ENCODE results near the gene PRDM11. TPM values are rescaled to one million over a fixed set of nuclear protein-coding genes. Genes with fewer than 3 reads are reported as not detected.
A peak's percentile ranks its signal among the peaks of the same experiment; 100 is the strongest.

PRDM11 gene
- total RNA-seq, 1 donor from 2014 or later = 13.1 TPM

- Mint-ChIP-seq H3K9me3 (no peaks in the 10 kb centered on the region), H3K4me3 (no peak overlapping the region), H3K27me3 (ENCODE audit: low read depth) (peaks cover 25% of the 10 kb centered on the region), H3K36me3 (ENCODE audit: low read depth) (no peaks in the 10 kb centered on the region), H3K4me1 (peaks cover 6% of the 10 kb centered on the region), H3K27ac (ENCODE audit: unreplicated experiment) (no peak overlapping the region)
- peak; percentile 95 for TF ChIP-seq CTCF (conservative IDR thresholded peaks at IDR 0.05)
- DNase-seq (ENCODE audit: low read depth, low spot score) = peak; percentile 63
These were observed 43.4 kb upstream of the PRDM11 start for GRCh38 chr11:45102810-45103621.

GRCh38 chr11:45104006-45104789 lies 42.2 kb upstream of the PRDM11 start:
- Mint-ChIP-seq H3K27ac (ENCODE audit: unreplicated experiment) (no peak overlapping the region), H3K27me3 (ENCODE audit: low read depth) (peaks cover 17% of the 10 kb centered on the region), H3K4me3 (no peak overlapping the region), H3K36me3 (ENCODE audit: low read depth) (no peaks in the 10 kb centered on the region), H3K9me3 (no peaks in the 10 kb centered on the region), H3K4me1 (peaks cover 6% of the 10 kb centered on the region)
- TF ChIP-seq CTCF (conservative IDR thresholded peaks at IDR 0.05) = no peak
- DNase-seq (ENCODE audit: low read depth, low spot score) = no peak

- peaks cover 16% of the 10 kb centered on the region for H3K27me3 Mint-ChIP-seq (ENCODE audit: low read depth)
- peaks cover 6% of the 10 kb centered on the region for H3K4me1 Mint-ChIP-seq
- no peaks in the 10 kb centered on the region for H3K9me3 Mint-ChIP-seq
- no peak overlapping the region for H3K27ac Mint-ChIP-seq (ENCODE audit: unreplicated experiment)
- no peaks in the 10 kb centered on the region for H3K36me3 Mint-ChIP-seq (ENCODE audit: low read depth)
- no peak overlapping the region for H3K4me3 Mint-ChIP-seq
- no peak for DNase-seq (ENCODE audit: low read depth, low spot score)
- TF ChIP-seq CTCF (conservative IDR thresholded peaks at IDR 0.05) = no peak
These were observed 41.7 kb upstream of the PRDM11 start for GRCh38 chr11:45104790-45105084.

GRCh38 chr11:45105233-45105983 lies 41.0 kb upstream of the PRDM11 start:
- no peak overlapping the region for H3K4me3 Mint-ChIP-seq
- H3K27me3 Mint-ChIP-seq (ENCODE audit: low read depth) = peaks cover 11% of the 10 kb centered on the region
- peak overlapping the region; percentile 57 for H3K27ac Mint-ChIP-seq (ENCODE audit: unreplicated experiment)
- no peaks in the 10 kb centered on the region for H3K9me3 Mint-ChIP-seq
- TF ChIP-seq CTCF (conservative IDR thresholded peaks at IDR 0.05) = peak; percentile 90
- H3K36me3 Mint-ChIP-seq (ENCODE audit: low read depth) = no peaks in the 10 kb centered on the region
- peaks cover 3% of the 10 kb centered on the region for H3K4me1 Mint-ChIP-seq
- peak; percentile 80 for DNase-seq (ENCODE audit: low read depth, low spot score)

- DNase-seq (ENCODE audit: low read depth, low spot score) = no peak
- Mint-ChIP-seq H3K27me3 (ENCODE audit: low read depth) (peaks cover 10% of the 10 kb centered on the region), H3K27ac (ENCODE audit: unreplicated experiment) (no peak overlapping the region), H3K36me3 (ENCODE audit: low read depth) (no peaks in the 10 kb centered on the region), H3K4me1 (no peaks in the 10 kb centered on the region), H3K4me3 (no peak overlapping the region), H3K9me3 (no peaks in the 10 kb centered on the region)
- TF ChIP-seq CTCF (conservative IDR thresholded peaks at IDR 0.05) = no peak
These were observed 40.5 kb upstream of the PRDM11 start for GRCh38 chr11:45105984-45106375.

All from neural crest cell (in vitro differentiated cells).